B cell (primary cell): ENCODE results near the gene SPATA21. TPM values are rescaled to one million over a fixed set of nuclear protein-coding genes. Genes with fewer than 3 reads are reported as not detected.

ENCODE experiments used
- ATAC-seq: fragments of 200-7000 bp; cut with Tn5 transposase; one replicate; pipeline ENCODE4 v1.10.0; 2021; ENCODE audit warnings: low read depth, mild to moderate bottlenecking, moderate number of reproducible peaks, moderate library complexity
- CTCF ChIA-PET: fragments of 350-600 bp; sonication (Branson Sonifier 250); formaldehyde crosslinking; loops from one replicate; lab custom pipeline; 2021; ENCODE audit warnings: antibody characterized with exemption, inconsistent platforms; lab: Charles Lee
- POLR2A ChIA-PET: fragments of 350-600 bp; sonication (Branson Sonifier 250); formaldehyde crosslinking; loops from one replicate; lab custom pipeline; 2021; ENCODE audit warnings: antibody characterized with exemption; lab: Charles Lee
- DNase-seq: peaks from one replicate; pipeline ENCODE4 v3.0.0; 2013
- H2AFZ ChIP-seq: 2 replicates; pipeline ENCODE4 v1.6.1; 2012; ENCODE audit warnings: mild to moderate bottlenecking, low read depth, low read length; ENCODE audit not compliant: insufficient read depth, poor library complexity, severe bottlenecking
- H3K27ac ChIP-seq, 2 donors: 1 replicate in 1 of 2; 2 replicates in 1 of 2; pipeline ENCODE4 v1.5.1; 2012 to 2013; ENCODE audit warnings: low read length in 2 of 2, mild to moderate bottlenecking in 2 of 2, moderate library complexity in 1 of 2
- H3K27me3 ChIP-seq, 4 experiments: fragments of 200-600 bp in 1 of 4; sonication (generic) in 1 of 4; replicated peaks in 1 of 4; 1 replicate in 2 of 4; 2 replicates in 2 of 4; pipeline versions ENCODE4 v1.6.1 to v1.7.0; 2013 to 2016; ENCODE audit warnings: low read length in 3 of 4, mild to moderate bottlenecking in 2 of 4, mixed read lengths in 1 of 4, moderate library complexity in 1 of 4; ENCODE audit not compliant: insufficient read depth in 4 of 4, control insufficient read depth in 3 of 4; ENCODE audit errors: control extremely low read depth in 1 of 4
- H3K36me3 ChIP-seq, 2 experiments: replicated peaks in 1 of 2; 1 replicate in 1 of 2; 2 replicates in 1 of 2; pipeline versions ENCODE4 v1.6.1 to v1.7.1; 2013; ENCODE audit warnings: low read length in 1 of 2; ENCODE audit not compliant: insufficient read depth in 2 of 2, control insufficient read depth in 1 of 2; ENCODE audit errors: control extremely low read depth in 1 of 2, extremely low read depth in 1 of 2
- H3K4me1 ChIP-seq, 2 donors: fragments of 200-600 bp in 1 of 2; sonication (generic) in 1 of 2; 1 replicate in 1 of 2; 2 replicates in 1 of 2; pipeline versions ENCODE4 v1.5.1 to v1.6.1; 2013 to 2017; ENCODE audit warnings: low read length in 2 of 2; ENCODE audit not compliant: control insufficient read depth in 2 of 2, insufficient read depth in 2 of 2
- H3K4me2 ChIP-seq: replicated peaks from 2 replicates; pipeline ENCODE3; 2012; ENCODE audit warnings: mild to moderate bottlenecking, low read depth, low read length; ENCODE audit not compliant: poor library complexity, severe bottlenecking
- H3K4me3 ChIP-seq, 5 experiments: fragments of 200-600 bp in 1 of 5; sonication (generic) in 1 of 5; 1 replicate in 3 of 5; 2 replicates in 2 of 5; pipeline versions ENCODE4 v1.5.1 to v1.7.0; 2011 to 2016; ENCODE audit warnings: low read length in 4 of 5, mild to moderate bottlenecking in 4 of 5, low read depth in 2 of 5, control low read depth in 1 of 5, moderate library complexity in 1 of 5; ENCODE audit not compliant: insufficient read depth in 1 of 5; ENCODE audit errors: control extremely low read depth in 1 of 5, extremely low read depth in 1 of 5
- H3K79me2 ChIP-seq: fragments of 200-600 bp; sonication (generic); one replicate; pipeline ENCODE4 v1.6.0; 2016; ENCODE audit warnings: low read length; ENCODE audit not compliant: control insufficient read depth, insufficient read depth
- H3K9ac ChIP-seq: fragments of 200-600 bp; sonication (generic); 2 replicates; pipeline ENCODE4 v1.6.1; 2017; ENCODE audit warnings: mild to moderate bottlenecking, low read length, moderate library complexity
- H3K9me3 ChIP-seq, 3 donors: one replicate each; pipeline versions ENCODE4 v1.6.1 to v1.7.1; 2013; ENCODE audit warnings: low read length in 2 of 3; ENCODE audit not compliant: control insufficient read depth in 2 of 3, insufficient read depth in 1 of 3; ENCODE audit errors: control extremely low read depth in 1 of 3
- H4K20me1 ChIP-seq: 2 replicates; pipeline ENCODE4 v1.6.0; 2012; ENCODE audit warnings: mild to moderate bottlenecking, low read length; ENCODE audit not compliant: insufficient read depth, control insufficient read depth, poor library complexity, severe bottlenecking
- H3K27ac Mint-ChIP-seq: one replicate; pipeline ENCODE4 v1.8.0; 2021; ENCODE audit warnings: mixed read lengths
- H3K27me3 Mint-ChIP-seq: one replicate; pipeline ENCODE4 v1.8.0; 2021; ENCODE audit warnings: mixed read lengths
- H3K4me1 Mint-ChIP-seq: one replicate; pipeline ENCODE4 v1.8.0; 2021; ENCODE audit warnings: mixed read lengths
- H3K4me3 Mint-ChIP-seq: one replicate; pipeline ENCODE4 v1.8.0; 2021; ENCODE audit warnings: mixed read lengths
- H3K9me3 Mint-ChIP-seq: one replicate; pipeline ENCODE4 v1.8.0; 2022; ENCODE audit warnings: mixed read lengths; ENCODE audit not compliant: insufficient read depth
- EZH2 ChIP-seq: IDR thresholded peaks from 2 replicates; pipeline ENCODE4 v1.6.1; 2012; ENCODE audit warnings: borderline replicate concordance, low read depth, mild to moderate bottlenecking, moderate library complexity, low read length; ENCODE audit not compliant: insufficient read depth, poor library complexity, severe bottlenecking
- WGBS: methylation state at CpG from one replicate; pipeline ENCODE4 v1.1.5; 2013; ENCODE audit warnings: missing lambda C conversion rate; ENCODE audit not compliant: insufficient coverage; 5-methylcytosine and 5-hydroxymethylcytosine counted together
- intact Hi-C: fragments of 100-400 bp; cut with micrococcal nuclease; formaldehyde crosslinking; loops from one replicate; pipeline ENCODE4 v1.10.0; 2022
- polyA plus RNA-seq: library from polyadenylated mRNA; depleted of rRNA; stranded (reverse); fragments of >200 nt; gene quantifications from 2 replicates; pipeline ENCODE4 v1.2.3, GENCODE V29; 2012
- total RNA-seq, 2 donors: library from RNA; stranded (reverse); fragments of 120-200 nt in 1 of 2; gene quantifications; 1 replicate in 1 of 2; 2 replicates in 1 of 2; pipeline versions ENCODE4 v1.2.3 to v1.2.4, GENCODE V29; 2013 to 2022
- TF ChIP-seq, protein P1 (sequence below): fragments of 200-600 bp; IDR thresholded peaks from one replicate; pipeline ENCODE4 v1.8.0; 2022; ENCODE audit warnings: antibody characterized with exemption, mild to moderate bottlenecking

SPATA21 gene
- total and polyA plus RNA-seq, 2 donors (not counting 1 experiment from before 2014, with no cell fraction given), result 0.01 TPM; not detected in 1

DNA sequence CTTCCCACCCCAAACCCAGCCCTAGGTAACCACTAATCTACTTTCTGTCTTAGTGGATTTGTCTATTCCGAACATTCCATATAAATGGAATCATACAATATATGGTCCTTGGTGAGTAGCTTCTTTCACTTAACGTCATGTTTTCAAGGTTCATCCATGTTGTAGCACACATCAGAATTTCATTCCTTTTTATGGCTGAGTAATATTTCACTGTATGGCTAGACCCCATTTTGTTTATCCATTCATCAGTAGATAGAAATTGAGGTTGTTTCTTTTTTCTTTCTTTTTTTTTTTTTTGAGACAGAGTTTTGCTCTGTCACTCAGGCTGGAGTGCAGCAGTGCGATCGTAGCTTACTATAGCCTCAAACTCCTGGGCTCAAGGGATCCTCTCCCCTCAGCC lies 3.2 kb downstream of the SPATA21 start:
- 92% methylated on average over 2 of the region's 4 CpGs for WGBS
- DNase-seq (no peak), ATAC-seq (no peak)
- no peak for TF ChIP-seq EZH2
- TF ChIP-seq, protein P1, sequence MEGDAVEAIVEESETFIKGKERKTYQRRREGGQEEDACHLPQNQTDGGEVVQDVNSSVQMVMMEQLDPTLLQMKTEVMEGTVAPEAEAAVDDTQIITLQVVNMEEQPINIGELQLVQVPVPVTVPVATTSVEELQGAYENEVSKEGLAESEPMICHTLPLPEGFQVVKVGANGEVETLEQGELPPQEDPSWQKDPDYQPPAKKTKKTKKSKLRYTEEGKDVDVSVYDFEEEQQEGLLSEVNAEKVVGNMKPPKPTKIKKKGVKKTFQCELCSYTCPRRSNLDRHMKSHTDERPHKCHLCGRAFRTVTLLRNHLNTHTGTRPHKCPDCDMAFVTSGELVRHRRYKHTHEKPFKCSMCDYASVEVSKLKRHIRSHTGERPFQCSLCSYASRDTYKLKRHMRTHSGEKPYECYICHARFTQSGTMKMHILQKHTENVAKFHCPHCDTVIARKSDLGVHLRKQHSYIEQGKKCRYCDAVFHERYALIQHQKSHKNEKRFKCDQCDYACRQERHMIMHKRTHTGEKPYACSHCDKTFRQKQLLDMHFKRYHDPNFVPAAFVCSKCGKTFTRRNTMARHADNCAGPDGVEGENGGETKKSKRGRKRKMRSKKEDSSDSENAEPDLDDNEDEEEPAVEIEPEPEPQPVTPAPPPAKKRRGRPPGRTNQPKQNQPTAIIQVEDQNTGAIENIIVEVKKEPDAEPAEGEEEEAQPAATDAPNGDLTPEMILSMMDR, result no peak
- Histone ChIP-seq H3K9ac (no peak overlapping the region), H3K4me1 (peaks cover 6 to 13% of the 10 kb centered on the region in 2 donors), H3K36me3 (no peaks in the 10 kb centered on the region), H2AFZ (no peak overlapping the region), H3K27me3 (no peaks in the 10 kb centered on the region), H4K20me1 (no peaks in the 10 kb centered on the region), H3K4me3 (no peak overlapping the region), H3K4me2 (no peak overlapping the region), H3K79me2 (no peaks in the 10 kb centered on the region), H3K9me3 (no peaks in the 10 kb centered on the region), H3K27ac (no peak overlapping the region)
- intact Hi-C loops, result no loop called here
- no peaks in the 10 kb centered on the region for H3K27me3 Mint-ChIP-seq
- H3K4me1 Mint-ChIP-seq, result peaks cover 16% of the 10 kb centered on the region
- POLR2A ChIA-PET, result no interaction called here
- H3K4me3 Mint-ChIP-seq, result no peak overlapping the region
- no peak overlapping the region for H3K27ac Mint-ChIP-seq
- CTCF ChIA-PET, result no interaction called here
- H3K9me3 Mint-ChIP-seq, result no peaks in the 10 kb centered on the region

GRCh38 chr1:16433030-16433429 lies 4.2 kb downstream of the SPATA21 start:
- Histone ChIP-seq H3K4me1 (peaks cover 6 to 13% of the 10 kb centered on the region in 2 donors), H3K9me3 (no peaks in the 10 kb centered on the region), H3K36me3 (no peaks in the 10 kb centered on the region), H3K9ac (no peak overlapping the region), H4K20me1 (no peaks in the 10 kb centered on the region), H3K4me2 (no peak overlapping the region), H2AFZ (peak overlapping the region; percentile 13), H3K27ac (no peak overlapping the region), H3K27me3 (no peaks in the 10 kb centered on the region), H3K4me3 (no peak overlapping the region), H3K79me2 (no peaks in the 10 kb centered on the region)
- ATAC-seq, result no peak
- no peak overlapping the region for H3K27ac Mint-ChIP-seq
- intact Hi-C loops, result no loop called here
- 53% methylated on average over 9 of the region's 9 CpGs for WGBS
- no peaks in the 10 kb centered on the region for H3K9me3 Mint-ChIP-seq
- POLR2A ChIA-PET, result no interaction called here
- H3K4me1 Mint-ChIP-seq, result peaks cover 16% of the 10 kb centered on the region
- H3K4me3 Mint-ChIP-seq, result no peak overlapping the region
- TF ChIP-seq, protein P1, result no peak
- no peak for TF ChIP-seq EZH2
- no peaks in the 10 kb centered on the region for H3K27me3 Mint-ChIP-seq
- CTCF ChIA-PET, result interaction anchor here (0.6 to 1.1 kb wide), 2 partner anchors 9 to 10 kb away, joined by 3 read pairs; no protein-coding TSS in a partner anchor
- DNase-seq, result no peak
